ENCODE data around the gene ELOB. TPM values are rescaled to one million over a fixed set of nuclear protein-coding genes. Genes with fewer than 3 reads are reported as not detected.

Gene ELOB
- total RNA-seq, 1 donor from 2014 or later: 237 TPM

Other genes starting within 250 kb of the ELOB start
- gene CEMP1, start 245.9 kb downstream of the ELOB start, total RNA-seq (ENCODE audit: low replicate concordance): 0.22 and 0.74 TPM in 2 replicates
- gene PDPK1, start 239.3 kb downstream of the ELOB start, total RNA-seq (ENCODE audit: low replicate concordance): 40.8 and 57.1 TPM in 2 replicates
- gene KCTD5, start 94.8 kb downstream of the ELOB start, total RNA-seq (ENCODE audit: low replicate concordance): 25.1 and 30.5 TPM in 2 replicates
- 19.0 and 24.6 TPM in 2 replicates for gene PRSS27, start 57.1 kb downstream of the ELOB start, total RNA-seq (ENCODE audit: low replicate concordance)
- 620 and 749 TPM in 2 replicates for gene SRRM2, start 24.6 kb downstream of the ELOB start, total RNA-seq (ENCODE audit: low replicate concordance)
- 0.39 and 2.4 TPM in 2 replicates for gene PRSS33, start 10.3 kb upstream of the ELOB start, total RNA-seq (ENCODE audit: low replicate concordance)
- gene PRSS41, start 21.2 kb upstream of the ELOB start, total RNA-seq (ENCODE audit: low replicate concordance): not detected in 2 replicates
- not detected in 2 replicates for gene PRSS21, start 40.0 kb upstream of the ELOB start, total RNA-seq (ENCODE audit: low replicate concordance)
- gene ZG16B, start 53.0 kb upstream of the ELOB start, total RNA-seq (ENCODE audit: low replicate concordance): 1.5 and 1.7 TPM in 2 replicates
- gene PRSS22, start 80.9 kb upstream of the ELOB start, total RNA-seq (ENCODE audit: low replicate concordance): 42.5 and 56.8 TPM in 2 replicates
- gene FLYWCH2, start 105.9 kb upstream of the ELOB start, total RNA-seq (ENCODE audit: low replicate concordance): 43.1 and 45.9 TPM in 2 replicates
- 17.8 and 28.6 TPM in 2 replicates for gene FLYWCH1, start 134.7 kb upstream of the ELOB start, total RNA-seq (ENCODE audit: low replicate concordance)
- gene KREMEN2, start 187.0 kb upstream of the ELOB start, total RNA-seq (ENCODE audit: low replicate concordance): 4.5 and 7.7 TPM in 2 replicates
- gene PAQR4, start 192.1 kb upstream of the ELOB start, total RNA-seq (ENCODE audit: low replicate concordance): 18.1 and 23.8 TPM in 2 replicates
- 25.1 and 42.3 TPM in 2 replicates for gene PKMYT1, start 203.2 kb upstream of the ELOB start, total RNA-seq (ENCODE audit: low replicate concordance)
- gene CLDN9, start 235.6 kb upstream of the ELOB start, total RNA-seq (ENCODE audit: low replicate concordance): 0.99 and 3.4 TPM in 2 replicates
- gene CLDN6, start 240.9 kb upstream of the ELOB start, total RNA-seq (ENCODE audit: low replicate concordance): 98.9 and 243 TPM in 2 replicates
- gene TNFRSF12A, start 243.1 kb upstream of the ELOB start, total RNA-seq (ENCODE audit: low replicate concordance): 24.0 and 55.5 TPM in 2 replicates
- 34.8 and 49.4 TPM in 2 replicates for gene HCFC1R1, start 246.7 kb upstream of the ELOB start, total RNA-seq (ENCODE audit: low replicate concordance)
- gene THOC6, start 246.8 kb upstream of the ELOB start, total RNA-seq (ENCODE audit: low replicate concordance): 40.1 and 50.7 TPM in 2 replicates